Inflammatory macrophage treated with lipopolysaccharide for 1 hour (primary cell): ENCODE data around the gene SFTPA1.
"Not testable (repeated sequence)": the region's sequence is repeated elsewhere in the genome, so short reads cannot be mapped to it uniquely, and the experiment has no call there.

ENCODE experiments used
- DNase-seq, 2 donors: peaks; one replicate each; pipeline ENCODE4 v3.0.0-alpha.2; 2020 to 2022

Gene SFTPA1

GRCh38 chr10:79610601-79611191 is at the start of gene SFTPA1:
Gene SFTPA1 (plus strand): TSS chr10:79610939. CDS start chr10:79611826, 887 bp downstream.
- peak in 1 of 2 donors; percentile 2 for DNase-seq

GRCh38 chr10:79561257-79561656 is 49.5 kb upstream of the SFTPA1 start:
- DNase-seq = no peak

- peak; percentile 11 to 51 for DNase-seq
Observed at GRCh38 chr10:79562135-79562756, 48.5 kb upstream of the SFTPA1 start.

GRCh38 chr10:79563426-79563825 is 47.3 kb upstream of the SFTPA1 start:
- DNase-seq = peak in 1 of 2 donors; percentile 3

- DNase-seq = not testable (repeated sequence)
Observed at GRCh38 chr10:79570624-79571023, 40.1 kb upstream of the SFTPA1 start.

- no peak for DNase-seq
Observed at GRCh38 chr10:79579361-79579760, 31.4 kb upstream of the SFTPA1 start.

- no peak for DNase-seq
Observed at GRCh38 chr10:79581044-79581443, 29.7 kb upstream of the SFTPA1 start.

- DNase-seq = no peak
Observed at GRCh38 chr10:79582096-79582495, 28.6 kb upstream of the SFTPA1 start.

- DNase-seq = not testable (repeated sequence)
Observed at GRCh38 chr10:79582954-79583353, 27.8 kb upstream of the SFTPA1 start.

- no peak for DNase-seq
Observed at GRCh38 chr10:79583488-79584024, 27.2 kb upstream of the SFTPA1 start.

GRCh38 chr10:79585870-79586527 is 24.7 kb upstream of the SFTPA1 start:
- no peak for DNase-seq

- DNase-seq = no peak
Observed at GRCh38 chr10:79586933-79587332, 23.8 kb upstream of the SFTPA1 start.

GRCh38 chr10:79588800-79589199 is 21.9 kb upstream of the SFTPA1 start:
- DNase-seq = peak in 1 of 2 donors; percentile 0

GRCh38 chr10:79593377-79593776 is 17.4 kb upstream of the SFTPA1 start:
- no peak for DNase-seq

GRCh38 chr10:79594565-79594964 is 16.2 kb upstream of the SFTPA1 start:
- DNase-seq = not testable (repeated sequence)

GRCh38 chr10:79595510-79595909 is 15.2 kb upstream of the SFTPA1 start:
- DNase-seq = no peak

- DNase-seq = not testable (repeated sequence)
Observed at GRCh38 chr10:79599644-79600043, 11.1 kb upstream of the SFTPA1 start.

- DNase-seq = no peak
Observed at GRCh38 chr10:79601939-79602338, 8.8 kb upstream of the SFTPA1 start.

- DNase-seq = no peak
Observed at GRCh38 chr10:79602953-79603352, 7.8 kb upstream of the SFTPA1 start.

GRCh38 chr10:79604294-79604693 is 6.4 kb upstream of the SFTPA1 start:
- DNase-seq = no peak

- DNase-seq = no peak
Observed at GRCh38 chr10:79605308-79605707, 5.4 kb upstream of the SFTPA1 start.

GRCh38 chr10:79608505-79609375 is 2.0 kb upstream of the SFTPA1 start:
- peak; percentile 2 to 20 for DNase-seq
